VCaP (cell line): ENCODE measurements around the gene PCSK6.

Source experiments
- H3K27ac ChIP-seq: fragments of 450-650 bp; 2 replicates; pipeline ENCODE4 v1.5.1; 2017
- TF ChIP-seq, protein P1 (sequence below): fragments of 450-650 bp; conservative IDR thresholded peaks from 2 replicates; pipeline ENCODE4 v1.5.1; 2017; ENCODE audit warnings: mild to moderate bottlenecking, moderate library complexity

Gene PCSK6

DNA sequence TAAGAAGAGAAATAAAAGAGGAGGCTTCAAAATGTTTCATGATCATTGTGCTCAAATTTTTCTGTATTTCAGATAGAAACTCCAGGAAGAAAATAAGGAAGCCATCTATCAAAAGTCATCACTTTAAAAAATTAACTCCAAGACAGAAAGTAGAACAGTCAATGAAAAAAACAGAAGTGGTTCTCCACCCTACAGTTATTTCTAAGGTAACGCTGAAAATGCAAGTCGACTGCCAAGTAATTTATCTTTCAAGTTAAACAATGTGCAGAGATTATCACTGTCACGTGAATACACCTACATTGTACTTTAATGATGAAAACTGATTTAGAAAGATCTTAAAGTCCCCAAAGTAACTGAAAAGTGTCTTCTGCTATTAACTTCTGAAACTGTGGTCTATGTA, 115.9 kb downstream of the PCSK6 start:
- no peak overlapping the region for H3K27ac ChIP-seq
- TF ChIP-seq, protein P1, sequence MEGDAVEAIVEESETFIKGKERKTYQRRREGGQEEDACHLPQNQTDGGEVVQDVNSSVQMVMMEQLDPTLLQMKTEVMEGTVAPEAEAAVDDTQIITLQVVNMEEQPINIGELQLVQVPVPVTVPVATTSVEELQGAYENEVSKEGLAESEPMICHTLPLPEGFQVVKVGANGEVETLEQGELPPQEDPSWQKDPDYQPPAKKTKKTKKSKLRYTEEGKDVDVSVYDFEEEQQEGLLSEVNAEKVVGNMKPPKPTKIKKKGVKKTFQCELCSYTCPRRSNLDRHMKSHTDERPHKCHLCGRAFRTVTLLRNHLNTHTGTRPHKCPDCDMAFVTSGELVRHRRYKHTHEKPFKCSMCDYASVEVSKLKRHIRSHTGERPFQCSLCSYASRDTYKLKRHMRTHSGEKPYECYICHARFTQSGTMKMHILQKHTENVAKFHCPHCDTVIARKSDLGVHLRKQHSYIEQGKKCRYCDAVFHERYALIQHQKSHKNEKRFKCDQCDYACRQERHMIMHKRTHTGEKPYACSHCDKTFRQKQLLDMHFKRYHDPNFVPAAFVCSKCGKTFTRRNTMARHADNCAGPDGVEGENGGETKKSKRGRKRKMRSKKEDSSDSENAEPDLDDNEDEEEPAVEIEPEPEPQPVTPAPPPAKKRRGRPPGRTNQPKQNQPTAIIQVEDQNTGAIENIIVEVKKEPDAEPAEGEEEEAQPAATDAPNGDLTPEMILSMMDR, result no peak

DNA sequence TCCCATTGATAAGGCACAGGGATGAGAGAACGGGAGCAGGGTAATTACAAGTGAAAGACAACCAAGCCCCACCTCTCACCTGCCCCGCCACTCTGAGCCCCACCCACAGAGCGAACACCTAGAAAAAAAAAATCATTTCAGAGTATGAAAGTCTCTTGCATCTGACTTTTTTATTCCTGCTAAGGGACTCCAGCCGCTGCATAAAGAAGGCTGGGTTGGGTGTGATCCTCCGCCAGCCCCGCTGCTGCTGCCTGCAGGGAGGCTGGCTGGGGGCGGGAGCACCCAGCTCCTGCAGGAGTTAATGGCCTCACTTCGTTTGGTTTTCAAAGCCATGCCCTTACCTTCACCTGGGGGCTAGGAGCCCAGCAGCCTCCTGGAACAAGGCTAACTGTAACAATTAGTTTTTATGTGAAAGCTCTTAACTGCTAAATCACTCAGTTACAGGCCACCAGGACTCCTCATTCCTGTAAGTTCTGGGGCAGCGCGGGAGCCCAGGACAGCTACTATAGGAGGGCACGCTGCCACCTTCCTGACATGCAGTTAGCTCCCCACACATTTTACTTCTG, 116.5 kb downstream of the PCSK6 start:
- TF ChIP-seq, protein P1, result no peak
- H3K27ac ChIP-seq, result no peak overlapping the region

DNA sequence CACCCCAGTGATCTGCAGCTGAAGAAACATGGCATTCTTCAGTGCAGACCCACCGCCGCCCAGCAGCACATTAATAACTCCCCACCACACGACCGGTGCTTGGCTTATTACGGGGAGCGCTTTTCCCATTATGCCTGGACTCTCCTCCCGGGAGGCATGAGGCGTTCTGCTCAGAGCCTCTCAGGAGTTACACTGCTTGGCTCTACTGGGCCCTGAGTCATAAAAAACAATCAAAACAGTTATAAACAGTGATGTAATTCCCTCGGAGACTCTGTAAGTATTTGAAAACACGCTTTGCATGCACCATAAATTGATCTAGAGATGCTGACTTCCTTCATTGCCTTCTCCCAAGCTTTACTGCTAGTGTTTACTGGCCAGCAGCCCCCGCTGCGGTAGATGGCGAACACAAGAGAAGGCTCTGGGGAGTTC, 117.3 kb downstream of the PCSK6 start:
- H3K27ac ChIP-seq, result no peak overlapping the region

DNA sequence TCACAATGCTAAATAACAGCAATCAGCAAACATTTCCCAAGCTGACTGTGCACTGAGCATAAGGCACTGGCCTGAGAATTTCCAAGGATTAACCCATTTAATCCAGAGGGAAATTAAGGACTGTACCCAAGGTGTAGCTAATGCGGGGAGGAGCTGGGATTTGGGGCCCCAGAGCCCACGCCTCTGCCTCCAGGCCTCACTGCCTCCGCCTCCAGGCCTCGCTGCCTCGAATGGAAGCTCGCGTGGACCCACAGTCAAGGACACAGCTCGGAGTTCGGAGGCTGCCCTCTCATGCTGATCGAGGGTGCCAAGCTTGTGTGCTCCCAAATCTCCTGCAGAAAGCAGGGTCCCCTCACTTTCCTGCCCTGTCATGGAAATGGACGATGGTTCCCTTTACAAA, 118.0 kb downstream of the PCSK6 start:
- no peak overlapping the region for H3K27ac ChIP-seq
- TF ChIP-seq, protein P1, result no peak

More for the DNA sequence above, 117.3 kb downstream of the PCSK6 start:
- TF ChIP-seq, protein P1, result no peak

DNA sequence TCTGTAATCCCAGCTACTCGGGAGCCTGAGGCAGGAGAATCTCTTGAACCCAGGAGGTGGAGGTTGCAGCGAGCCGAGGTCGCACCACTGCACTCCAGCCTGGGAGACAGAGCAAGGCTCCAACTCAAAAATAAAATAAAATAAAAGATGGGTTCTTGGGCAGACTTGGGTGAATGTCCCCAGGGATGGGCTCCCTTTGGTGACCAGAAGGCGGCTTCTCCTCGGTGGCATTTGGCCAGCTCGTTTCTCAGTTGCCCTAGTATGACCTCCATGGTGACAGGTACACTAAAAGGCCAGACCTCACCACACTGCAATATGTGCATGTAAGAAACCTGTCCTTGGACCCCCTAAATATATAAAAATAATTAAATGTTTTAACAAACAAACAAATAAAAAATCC, 118.4 kb downstream of the PCSK6 start:
- TF ChIP-seq, protein P1, result no peak
- no peak overlapping the region for H3K27ac ChIP-seq

DNA sequence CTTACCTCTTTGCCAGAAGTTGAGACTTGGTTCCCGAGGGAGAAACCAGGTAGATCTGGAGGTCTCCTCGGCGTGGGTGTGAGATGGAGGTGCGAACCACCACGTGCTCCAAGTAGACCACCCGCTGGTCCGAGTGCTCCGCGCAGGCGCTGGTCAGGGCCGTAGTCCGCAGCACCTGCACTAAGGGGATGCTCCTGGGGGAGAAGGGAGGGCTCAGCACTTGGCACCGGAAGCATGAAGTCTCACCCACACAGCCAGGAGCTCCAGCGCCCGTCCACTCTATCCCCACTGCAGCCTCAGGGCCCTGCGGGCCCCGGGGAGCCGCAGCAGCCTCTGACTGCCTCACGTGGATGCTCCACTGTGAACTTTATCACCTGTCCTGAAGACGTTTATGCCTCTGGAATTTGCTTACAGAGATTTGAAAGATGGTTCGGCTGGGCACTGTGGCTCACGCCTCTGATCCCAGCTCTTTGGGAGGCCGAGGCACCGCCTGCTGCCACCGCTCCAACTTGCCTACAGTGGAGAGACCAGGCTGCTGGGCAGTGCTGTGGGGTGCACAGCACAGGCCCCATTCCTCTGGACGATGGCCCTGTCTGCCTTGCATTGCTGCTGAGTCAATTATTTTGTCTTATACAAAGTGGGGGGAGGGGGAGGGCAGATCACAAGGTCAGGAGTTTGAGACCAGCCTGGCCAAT, 119.0 kb downstream of the PCSK6 start:
- TF ChIP-seq, protein P1, result no peak
- no peak overlapping the region for H3K27ac ChIP-seq

DNA sequence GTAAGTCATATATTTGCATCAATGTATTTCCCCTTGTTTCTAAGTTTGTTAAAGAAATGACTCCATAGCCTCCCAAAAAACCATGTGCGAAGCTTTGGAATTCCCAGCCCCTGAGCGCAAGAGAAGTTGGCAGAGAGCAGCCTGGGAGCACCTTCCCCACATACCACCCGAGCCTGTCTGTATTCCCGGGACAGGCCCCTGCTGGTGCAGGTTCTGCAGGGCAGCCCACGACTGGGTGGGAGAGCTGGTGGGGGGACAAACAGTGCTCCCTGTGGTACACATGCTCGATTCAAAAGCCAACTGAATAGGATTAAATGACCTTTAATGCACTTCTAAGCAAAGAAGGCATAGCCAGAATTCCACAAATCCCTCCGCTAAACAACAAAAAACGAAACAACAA, 119.8 kb downstream of the PCSK6 start:
- TF ChIP-seq, protein P1, result no peak
- H3K27ac ChIP-seq, result no peak overlapping the region
